MCF 10A (cell line): ENCODE data around the gene SH2D4B. TPM values are rescaled to one million over a fixed set of nuclear protein-coding genes. Genes with fewer than 3 reads are reported as not detected.

Experiments
- BruUV-seq: library from RNA; stranded (reverse); fragments of 400-500 nt; replicated peaks from 2 replicates; lab custom pipeline; 2021; lab: Mats Ljungman, UMichigan
- CTCF ChIA-PET: fragments of 300-600 bp; sonication (Branson Sonifier 250); formaldehyde crosslinking; extraction: SDS; loops from one replicate; lab custom pipeline; 2021; ENCODE audit warnings: antibody characterized with exemption, inconsistent platforms; lab: Yijun Ruan, JAX
- POLR2A ChIA-PET: fragments of 300-600, 350-650 bp; sonication (Branson Sonifier 250); formaldehyde crosslinking; extraction: SDS; loops from one replicate; lab custom pipeline; 2020; ENCODE audit warnings: antibody characterized with exemption, inconsistent platforms; lab: Yijun Ruan, JAX
- DNase-seq: peaks from one replicate; pipeline ENCODE4 v3.0.0-alpha.2; 2018; ENCODE audit not compliant: unreplicated experiment
- H3K27ac Mint-ChIP-seq: one replicate; pipeline ENCODE4 v1.8.0; 2022; ENCODE audit warnings: mild to moderate bottlenecking, low read depth, mixed read lengths; ENCODE audit not compliant: unreplicated experiment
- H3K27me3 Mint-ChIP-seq: one replicate; pipeline ENCODE4 v1.8.0; 2022; ENCODE audit warnings: mixed read lengths; ENCODE audit not compliant: insufficient read depth, unreplicated experiment
- H3K36me3 Mint-ChIP-seq: one replicate; pipeline ENCODE4 v1.8.0; 2022; ENCODE audit warnings: mild to moderate bottlenecking, moderate library complexity, mixed read lengths; ENCODE audit not compliant: insufficient read depth, unreplicated experiment
- H3K4me1 Mint-ChIP-seq: one replicate; pipeline ENCODE4 v1.8.0; 2022; ENCODE audit warnings: mixed read lengths; ENCODE audit not compliant: insufficient read depth, unreplicated experiment
- H3K4me3 Mint-ChIP-seq: one replicate; pipeline ENCODE4 v1.8.0; 2022; ENCODE audit warnings: mild to moderate bottlenecking, moderate library complexity, mixed read lengths; ENCODE audit not compliant: unreplicated experiment
- H3K9me3 Mint-ChIP-seq: one replicate; pipeline ENCODE4 v1.8.0; 2022; ENCODE audit warnings: mixed read lengths; ENCODE audit not compliant: unreplicated experiment
- intact Hi-C: fragments of 100-400 bp; cut with micrococcal nuclease; formaldehyde crosslinking; loops from 2 replicates; pipeline ENCODE4 v1.14.1; 2022
- total RNA-seq: library from RNA; stranded (reverse); gene quantifications from 2 replicates; pipeline ENCODE4 v1.2.3, GENCODE V29; 2022
- TF ChIP-seq, protein P1 (sequence below): fragments of 200-600 bp; IDR thresholded peaks from one replicate; pipeline ENCODE4 v1.8.0; 2022; ENCODE audit warnings: antibody characterized with exemption, mild to moderate bottlenecking; ENCODE audit not compliant: unreplicated experiment

Gene SH2D4B
- total RNA-seq, 1 experiment from 2014 or later = not detected

DNA sequence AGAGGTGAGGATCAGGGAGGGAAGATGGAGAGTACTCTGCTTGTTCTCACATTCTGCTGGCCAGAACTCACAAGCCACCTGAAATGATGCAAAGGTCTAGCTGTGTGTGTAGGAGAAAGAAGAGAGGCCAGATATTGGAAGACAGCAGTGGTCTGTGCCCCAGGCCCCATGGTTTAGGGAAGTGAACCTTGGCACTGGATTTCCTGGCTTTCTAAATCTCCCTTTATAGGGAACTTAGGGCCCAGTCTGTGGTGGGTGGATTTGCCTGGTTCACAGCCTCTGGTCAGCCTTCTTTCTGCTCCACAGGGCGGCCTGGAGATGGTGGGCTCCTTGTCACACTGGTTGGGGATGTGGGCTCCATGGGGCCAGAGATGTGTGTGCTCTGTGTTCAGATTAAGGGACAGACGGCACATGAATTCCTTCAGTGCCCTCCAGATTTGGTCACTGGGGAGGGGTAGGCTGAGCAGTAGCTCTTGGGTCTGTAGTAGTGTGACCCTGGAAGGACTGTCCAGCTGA, 9.5 kb upstream of the SH2D4B start:
- Mint-ChIP-seq H3K27me3 (no peaks in the 10 kb centered on the region), H3K4me1 (no peaks in the 10 kb centered on the region), H3K36me3 (peaks cover 18% of the 10 kb centered on the region), H3K4me3 (no peak overlapping the region), H3K9me3 (no peaks in the 10 kb centered on the region), H3K27ac (no peak overlapping the region)
- DNase-seq = no peak
- intact Hi-C loops = no loop called here
- BruUV-seq = no TSS peak
- TF ChIP-seq, protein P1, sequence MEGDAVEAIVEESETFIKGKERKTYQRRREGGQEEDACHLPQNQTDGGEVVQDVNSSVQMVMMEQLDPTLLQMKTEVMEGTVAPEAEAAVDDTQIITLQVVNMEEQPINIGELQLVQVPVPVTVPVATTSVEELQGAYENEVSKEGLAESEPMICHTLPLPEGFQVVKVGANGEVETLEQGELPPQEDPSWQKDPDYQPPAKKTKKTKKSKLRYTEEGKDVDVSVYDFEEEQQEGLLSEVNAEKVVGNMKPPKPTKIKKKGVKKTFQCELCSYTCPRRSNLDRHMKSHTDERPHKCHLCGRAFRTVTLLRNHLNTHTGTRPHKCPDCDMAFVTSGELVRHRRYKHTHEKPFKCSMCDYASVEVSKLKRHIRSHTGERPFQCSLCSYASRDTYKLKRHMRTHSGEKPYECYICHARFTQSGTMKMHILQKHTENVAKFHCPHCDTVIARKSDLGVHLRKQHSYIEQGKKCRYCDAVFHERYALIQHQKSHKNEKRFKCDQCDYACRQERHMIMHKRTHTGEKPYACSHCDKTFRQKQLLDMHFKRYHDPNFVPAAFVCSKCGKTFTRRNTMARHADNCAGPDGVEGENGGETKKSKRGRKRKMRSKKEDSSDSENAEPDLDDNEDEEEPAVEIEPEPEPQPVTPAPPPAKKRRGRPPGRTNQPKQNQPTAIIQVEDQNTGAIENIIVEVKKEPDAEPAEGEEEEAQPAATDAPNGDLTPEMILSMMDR = no peak
- ChIA-PET CTCF (interaction anchor here (0.5 to 1.6 kb wide), 4 partner anchors 11 to 135 kb away, joined by 3 to 8 read pairs (median 3); no protein-coding TSS in a partner anchor), POLR2A (no interaction called here)

DNA sequence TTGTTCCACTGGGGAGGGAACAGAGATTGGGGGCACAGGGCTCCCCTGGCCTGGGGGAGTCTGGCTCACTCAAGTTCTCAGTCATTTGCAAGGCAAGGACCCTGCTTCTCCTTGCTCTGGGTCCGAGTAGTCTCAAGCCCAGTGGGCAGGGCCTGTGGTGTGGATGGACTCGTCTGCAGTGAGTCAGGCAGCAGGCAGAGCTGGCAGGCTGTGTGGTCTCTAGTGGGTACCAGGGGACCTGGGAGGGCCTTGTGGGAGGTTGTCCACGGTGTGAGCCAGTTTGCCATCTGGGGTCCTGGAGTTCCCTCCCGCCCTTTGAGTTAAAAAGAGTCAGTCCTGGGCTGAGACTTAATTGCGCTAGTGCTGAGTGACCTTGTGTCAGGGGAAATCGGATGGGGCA, 8.8 kb upstream of the SH2D4B start:
- intact Hi-C loops = no loop called here
- Mint-ChIP-seq H3K4me3 (no peak overlapping the region), H3K27me3 (no peaks in the 10 kb centered on the region), H3K4me1 (no peaks in the 10 kb centered on the region), H3K27ac (no peak overlapping the region), H3K9me3 (no peaks in the 10 kb centered on the region), H3K36me3 (peaks cover 14% of the 10 kb centered on the region)
- DNase-seq = no peak
- ChIA-PET CTCF (interaction anchor here (0.6 to 1.6 kb wide), 2 partner anchors 11 to 84 kb away, joined by 3 to 8 read pairs; no protein-coding TSS in a partner anchor), POLR2A (no interaction called here)
- no TSS peak for BruUV-seq
- TF ChIP-seq, protein P1 = no peak

GRCh38 chr10:80529604-80530003, 8.1 kb upstream of the SH2D4B start:
- H3K4me3 Mint-ChIP-seq = no peak overlapping the region
- TF ChIP-seq, protein P1 = no peak
- no peaks in the 10 kb centered on the region for H3K4me1 Mint-ChIP-seq
- H3K27ac Mint-ChIP-seq = no peak overlapping the region
- ChIA-PET POLR2A (no interaction called here), CTCF (interaction anchor here (0.8 kb wide), 1 partner anchor 87 kb away, joined by 4 read pairs; no protein-coding TSS in a partner anchor)
- no TSS peak for BruUV-seq
- no peaks in the 10 kb centered on the region for H3K9me3 Mint-ChIP-seq
- no peaks in the 10 kb centered on the region for H3K27me3 Mint-ChIP-seq
- DNase-seq = no peak
- intact Hi-C loops = loop anchor here (1.0 to 2.0 kb wide), 2 partner anchors 85 to 147 kb away; no protein-coding TSS in a partner anchor
- H3K36me3 Mint-ChIP-seq = peaks cover 7% of the 10 kb centered on the region

DNA sequence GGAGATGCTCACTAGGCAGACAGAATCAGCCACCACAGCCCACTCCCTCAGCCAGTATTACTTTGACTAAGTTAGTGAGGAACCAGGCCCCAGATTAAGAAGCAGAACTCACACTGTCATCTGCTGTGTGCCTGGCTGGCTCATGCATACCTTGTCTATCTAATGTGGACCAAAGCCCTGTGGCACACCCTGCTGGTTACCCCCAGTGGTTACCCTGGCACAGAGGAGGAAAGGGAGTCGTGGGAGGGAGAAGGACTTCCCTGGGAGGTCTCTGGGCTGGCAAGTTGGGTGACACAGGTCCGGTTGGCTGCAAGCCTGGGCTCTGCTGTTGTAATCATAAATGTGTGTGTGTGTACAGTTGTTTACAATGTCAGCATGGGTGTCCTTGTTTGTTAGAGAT, 7.5 kb upstream of the SH2D4B start:
- no peak overlapping the region for H3K4me3 Mint-ChIP-seq
- no peaks in the 10 kb centered on the region for H3K9me3 Mint-ChIP-seq
- H3K27ac Mint-ChIP-seq = no peak overlapping the region
- ChIA-PET CTCF (interaction anchor here (0.8 kb wide), 1 partner anchor 88 kb away, joined by 4 read pairs; no protein-coding TSS in a partner anchor), POLR2A (no interaction called here)
- peak; percentile 72 for DNase-seq
- BruUV-seq = no TSS peak
- TF ChIP-seq, protein P1 = no peak
- H3K27me3 Mint-ChIP-seq = no peaks in the 10 kb centered on the region
- H3K4me1 Mint-ChIP-seq = no peaks in the 10 kb centered on the region
- peaks cover 7% of the 10 kb centered on the region for H3K36me3 Mint-ChIP-seq
- intact Hi-C loops = loop anchor here (1.0 to 2.0 kb wide), 2 partner anchors 86 to 147 kb away; no protein-coding TSS in a partner anchor
